ENCODE results near the gene PGGT1B.
A peak's percentile ranks its signal among the peaks of the same experiment; 100 is the strongest.

PGGT1B gene

GRCh38 chr5:115274584-115274983, 11.9 kb upstream of the PGGT1B start:
- WGBS (ENCODE audit: insufficient coverage) = no CpG with 5 or more reads among the region's 3 CpGs
- Histone ChIP-seq H3K4me1 (ENCODE audit: control extremely low read depth in 1 of 4, control insufficient read depth in 4 of 4, insufficient read depth in 4 of 4, low read length in 3 of 4) (peaks cover 0 to 5% (median 0%) of the 10 kb centered on the region in 4 experiments), H3K9me3 (ENCODE audit: control extremely low read depth in 1 of 5, control insufficient read depth in 4 of 5, insufficient read depth in 2 of 5, low read depth in 1 of 5, low read length in 4 of 5) (no peaks in the 10 kb centered on the region), H3K27ac (ENCODE audit: insufficient read depth in 1 of 2, low read depth in 1 of 2, low read length in 2 of 2, poor library complexity in 1 of 2, severe bottlenecking in 2 of 2) (no peak overlapping the region), H3K36me3 (ENCODE audit: control insufficient read depth in 4 of 4, insufficient read depth in 4 of 4, low read length in 3 of 4) (peaks cover 2 to 18% (median 8%) of the 10 kb centered on the region in 4 experiments), H3K4me3 (ENCODE audit: control insufficient read depth in 1 of 7, extremely low read depth in 1 of 7, insufficient read depth in 4 of 7, low read depth in 2 of 7, low read length in 6 of 7) (no peak overlapping the region), H3K27me3 (replicated peaks in 2 of 5; ENCODE audit: control insufficient read depth in 4 of 5, insufficient read depth in 5 of 5, low read length in 4 of 5) (no peaks in the 10 kb centered on the region)
- no peak for DNase-seq
- ChIA-PET CTCF (interaction anchor here (0.6 to 1.0 kb wide), 2 partner anchors 8 to 88 kb away, joined by 3 read pairs; no protein-coding TSS in a partner anchor), POLR2A (interaction anchor here (0.5 to 0.6 kb wide), 2 partner anchors 21 to 641 kb away, joined by 4 read pairs; no protein-coding TSS in a partner anchor)

- no CpG with 5 or more reads among the region's 3 CpGs for WGBS (ENCODE audit: insufficient coverage)
- H3K9me3 ChIP-seq (ENCODE audit: control extremely low read depth in 1 of 5, control insufficient read depth in 4 of 5, insufficient read depth in 2 of 5, low read depth in 1 of 5, low read length in 4 of 5) = no peaks in the 10 kb centered on the region
- ChIA-PET CTCF (interaction anchor here (0.7 kb wide), 1 partner anchor 32 kb away, joined by 3 read pairs; no protein-coding TSS in a partner anchor), POLR2A (no interaction called here)
- no peak for DNase-seq
- H3K36me3 ChIP-seq (ENCODE audit: control insufficient read depth in 4 of 4, insufficient read depth in 4 of 4, low read length in 3 of 4) = peaks cover 2 to 18% (median 8%) of the 10 kb centered on the region in 4 experiments
- no peaks in the 10 kb centered on the region for H3K27me3 ChIP-seq (replicated peaks in 2 of 5; ENCODE audit: control insufficient read depth in 4 of 5, insufficient read depth in 5 of 5, low read length in 4 of 5)
- no peak overlapping the region for H3K4me3 ChIP-seq (ENCODE audit: control insufficient read depth in 1 of 7, extremely low read depth in 1 of 7, insufficient read depth in 4 of 7, low read depth in 2 of 7, low read length in 6 of 7)
- peaks cover 0 to 5% (median 0%) of the 10 kb centered on the region in 4 experiments for H3K4me1 ChIP-seq (ENCODE audit: control extremely low read depth in 1 of 4, control insufficient read depth in 4 of 4, insufficient read depth in 4 of 4, low read length in 3 of 4)
- no peak overlapping the region for H3K27ac ChIP-seq (ENCODE audit: insufficient read depth in 1 of 2, low read depth in 1 of 2, low read length in 2 of 2, poor library complexity in 1 of 2, severe bottlenecking in 2 of 2)
These were observed 9.8 kb upstream of the PGGT1B start for GRCh38 chr5:115272297-115272958.

DNA sequence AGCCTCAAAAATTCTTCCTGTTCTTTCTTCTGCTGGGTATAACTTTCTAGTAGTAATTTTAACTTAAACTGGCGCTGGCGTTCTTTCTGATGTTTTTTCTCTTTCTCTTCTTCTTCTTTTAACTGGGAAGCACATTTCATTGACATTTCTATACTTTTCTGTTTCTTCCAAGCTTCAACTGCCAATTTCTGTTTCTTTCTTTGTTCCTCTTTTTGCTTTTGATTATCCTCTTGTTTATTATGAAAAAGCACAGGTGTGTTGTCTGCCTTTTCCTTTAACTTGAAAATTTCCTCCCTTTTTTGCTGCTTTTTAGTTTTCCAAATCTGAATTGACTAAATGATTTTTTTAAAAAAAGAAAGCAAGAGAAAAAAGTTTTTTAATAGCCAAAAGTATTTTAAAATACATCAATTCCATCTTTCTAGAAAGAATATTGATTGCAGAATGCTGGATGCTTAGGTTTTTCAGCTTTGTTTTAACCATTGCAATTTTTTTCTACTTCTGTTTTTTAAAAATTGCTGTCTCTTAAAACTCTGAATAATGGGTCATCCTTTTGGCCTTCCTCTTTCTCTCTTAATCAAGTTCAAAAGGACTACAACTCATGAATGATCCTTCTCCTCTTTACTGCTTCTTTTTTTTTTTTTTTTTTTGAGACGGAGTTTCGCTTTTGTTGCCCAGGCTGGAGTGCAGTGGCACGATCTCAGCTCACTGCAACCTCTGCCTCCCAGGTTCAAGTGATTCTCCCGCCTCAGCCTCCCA, 8.8 kb upstream of the PGGT1B start:
- DNase-seq = no peak
- peaks cover 2 to 18% (median 8%) of the 10 kb centered on the region in 4 experiments for H3K36me3 ChIP-seq (ENCODE audit: control insufficient read depth in 4 of 4, insufficient read depth in 4 of 4, low read length in 3 of 4)
- ChIA-PET CTCF (interaction anchor here (1.1 kb wide), 1 partner anchor 12 kb away, joined by 3 read pairs; no protein-coding TSS in a partner anchor), POLR2A (no interaction called here)
- H3K9me3 ChIP-seq (ENCODE audit: control extremely low read depth in 1 of 5, control insufficient read depth in 4 of 5, insufficient read depth in 2 of 5, low read depth in 1 of 5, low read length in 4 of 5) = no peaks in the 10 kb centered on the region
- H3K4me3 ChIP-seq (ENCODE audit: control insufficient read depth in 1 of 7, extremely low read depth in 1 of 7, insufficient read depth in 4 of 7, low read depth in 2 of 7, low read length in 6 of 7) = no peak overlapping the region
- 94% methylated on average over 2 of the region's 6 CpGs for WGBS (ENCODE audit: insufficient coverage)
- no peaks in the 10 kb centered on the region for H3K27me3 ChIP-seq (replicated peaks in 2 of 5; ENCODE audit: control insufficient read depth in 4 of 5, insufficient read depth in 5 of 5, low read length in 4 of 5)
- H3K27ac ChIP-seq (ENCODE audit: insufficient read depth in 1 of 2, low read depth in 1 of 2, low read length in 2 of 2, poor library complexity in 1 of 2, severe bottlenecking in 2 of 2) = no peak overlapping the region
- H3K4me1 ChIP-seq (ENCODE audit: control extremely low read depth in 1 of 4, control insufficient read depth in 4 of 4, insufficient read depth in 4 of 4, low read length in 3 of 4) = peaks cover 0 to 5% (median 0%) of the 10 kb centered on the region in 4 experiments

- Histone ChIP-seq H3K27me3 (replicated peaks in 2 of 5; ENCODE audit: control insufficient read depth in 4 of 5, insufficient read depth in 5 of 5, low read length in 4 of 5) (no peaks in the 10 kb centered on the region), H3K9me3 (ENCODE audit: control extremely low read depth in 1 of 5, control insufficient read depth in 4 of 5, insufficient read depth in 2 of 5, low read depth in 1 of 5, low read length in 4 of 5) (no peaks in the 10 kb centered on the region), H3K4me1 (ENCODE audit: control extremely low read depth in 1 of 4, control insufficient read depth in 4 of 4, insufficient read depth in 4 of 4, low read length in 3 of 4) (peaks cover 0 to 12% (median 2%) of the 10 kb centered on the region in 4 experiments), H3K27ac (ENCODE audit: insufficient read depth in 1 of 2, low read depth in 1 of 2, low read length in 2 of 2, poor library complexity in 1 of 2, severe bottlenecking in 2 of 2) (no peak overlapping the region), H3K4me3 (ENCODE audit: control insufficient read depth in 1 of 7, extremely low read depth in 1 of 7, insufficient read depth in 4 of 7, low read depth in 2 of 7, low read length in 6 of 7) (no peak overlapping the region), H3K36me3 (ENCODE audit: control insufficient read depth in 4 of 4, insufficient read depth in 4 of 4, low read length in 3 of 4) (peaks cover 0 to 6% (median 0%) of the 10 kb centered on the region in 4 experiments)
- ChIA-PET CTCF (no interaction called here), POLR2A (no interaction called here)
- no peak for DNase-seq
These were observed 4.9 kb upstream of the PGGT1B start for GRCh38 chr5:115267617-115268016.

GRCh38 chr5:115265220-115265619, 2.5 kb upstream of the PGGT1B start:
- no peaks in the 10 kb centered on the region for H3K36me3 ChIP-seq (ENCODE audit: control insufficient read depth in 4 of 4, insufficient read depth in 4 of 4, low read length in 3 of 4)
- H3K4me1 ChIP-seq (ENCODE audit: control extremely low read depth in 1 of 4, control insufficient read depth in 4 of 4, insufficient read depth in 4 of 4, low read length in 3 of 4) = peaks cover 4 to 22% (median 17%) of the 10 kb centered on the region in 4 experiments
- H3K27ac ChIP-seq (ENCODE audit: insufficient read depth in 1 of 2, low read depth in 1 of 2, low read length in 2 of 2, poor library complexity in 1 of 2, severe bottlenecking in 2 of 2) = no peak overlapping the region
- H3K27me3 ChIP-seq (replicated peaks in 2 of 5; ENCODE audit: control insufficient read depth in 4 of 5, insufficient read depth in 5 of 5, low read length in 4 of 5) = no peaks in the 10 kb centered on the region
- H3K4me3 ChIP-seq (ENCODE audit: control insufficient read depth in 1 of 7, extremely low read depth in 1 of 7, insufficient read depth in 4 of 7, low read depth in 2 of 7, low read length in 6 of 7) = no peak overlapping the region
- DNase-seq = no peak
- WGBS (ENCODE audit: insufficient coverage) = 100% methylated on average over 1 of the region's 13 CpGs
- H3K9me3 ChIP-seq (ENCODE audit: control extremely low read depth in 1 of 5, control insufficient read depth in 4 of 5, insufficient read depth in 2 of 5, low read depth in 1 of 5, low read length in 4 of 5) = no peaks in the 10 kb centered on the region
- CTCF ChIA-PET = no interaction called here
- POLR2A ChIA-PET = no interaction called here

GRCh38 chr5:115264786-115265185, 2.1 kb upstream of the PGGT1B start:
- Histone ChIP-seq H3K27me3 (replicated peaks in 2 of 5; ENCODE audit: control insufficient read depth in 4 of 5, insufficient read depth in 5 of 5, low read length in 4 of 5) (no peaks in the 10 kb centered on the region), H3K4me3 (ENCODE audit: control insufficient read depth in 1 of 7, extremely low read depth in 1 of 7, insufficient read depth in 4 of 7, low read depth in 2 of 7, low read length in 6 of 7) (no peak overlapping the region), H3K27ac (ENCODE audit: insufficient read depth in 1 of 2, low read depth in 1 of 2, low read length in 2 of 2, poor library complexity in 1 of 2, severe bottlenecking in 2 of 2) (no peak overlapping the region), H3K4me1 (ENCODE audit: control extremely low read depth in 1 of 4, control insufficient read depth in 4 of 4, insufficient read depth in 4 of 4, low read length in 3 of 4) (peaks cover 4 to 23% (median 17%) of the 10 kb centered on the region in 4 experiments), H3K9me3 (ENCODE audit: control extremely low read depth in 1 of 5, control insufficient read depth in 4 of 5, insufficient read depth in 2 of 5, low read depth in 1 of 5, low read length in 4 of 5) (no peaks in the 10 kb centered on the region), H3K36me3 (ENCODE audit: control insufficient read depth in 4 of 4, insufficient read depth in 4 of 4, low read length in 3 of 4) (no peaks in the 10 kb centered on the region)
- ChIA-PET POLR2A (no interaction called here), CTCF (no interaction called here)
- over 99% methylated on average over 13 of the region's 13 CpGs for WGBS (ENCODE audit: insufficient coverage)
- DNase-seq = no peak

DNA sequence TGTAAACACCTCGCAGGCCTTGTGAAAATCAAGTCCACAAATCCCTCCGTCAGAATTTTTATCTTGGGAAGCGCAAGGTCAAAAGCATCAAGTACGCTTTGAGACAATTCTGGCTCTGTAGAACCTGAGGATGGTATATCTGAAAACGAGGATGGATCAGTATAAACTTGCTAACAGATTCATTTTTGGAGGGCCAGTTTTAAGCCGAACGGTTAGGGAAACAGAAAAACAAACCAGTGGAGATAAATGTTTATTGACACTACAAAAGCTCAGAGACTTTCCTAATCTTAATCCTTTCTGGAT, 352 bp upstream of the PGGT1B start:
- Histone ChIP-seq H3K27ac (ENCODE audit: insufficient read depth in 1 of 2, low read depth in 1 of 2, low read length in 2 of 2, poor library complexity in 1 of 2, severe bottlenecking in 2 of 2) (no peak overlapping the region), H3K36me3 (ENCODE audit: control insufficient read depth in 4 of 4, insufficient read depth in 4 of 4, low read length in 3 of 4) (no peaks in the 10 kb centered on the region), H3K4me1 (ENCODE audit: control extremely low read depth in 1 of 4, control insufficient read depth in 4 of 4, insufficient read depth in 4 of 4, low read length in 3 of 4) (peaks cover 4 to 23% (median 17%) of the 10 kb centered on the region in 4 experiments), H3K9me3 (ENCODE audit: control extremely low read depth in 1 of 5, control insufficient read depth in 4 of 5, insufficient read depth in 2 of 5, low read depth in 1 of 5, low read length in 4 of 5) (no peaks in the 10 kb centered on the region), H3K27me3 (replicated peaks in 2 of 5; ENCODE audit: control insufficient read depth in 4 of 5, insufficient read depth in 5 of 5, low read length in 4 of 5) (no peaks in the 10 kb centered on the region), H3K4me3 (ENCODE audit: control insufficient read depth in 1 of 7, extremely low read depth in 1 of 7, insufficient read depth in 4 of 7, low read depth in 2 of 7, low read length in 6 of 7) (peak overlapping the region in 6 of 7 experiments; percentile 84 to 96 (median 92))
- DNase-seq = no peak
- ChIA-PET POLR2A (no interaction called here), CTCF (interaction anchor here (1.2 to 2.1 kb wide), 4 partner anchors 12 to 281 kb away, joined by 3 to 8 read pairs (median 4); partner anchors contain the start of gene CCDC112)
- 100% methylated on average over 2 of the region's 7 CpGs for WGBS (ENCODE audit: insufficient coverage)
